GM12891 (cell line): Measurements from ENCODE around the gene ANKRD29.

Experiments used
- PAX5 ChIP-seq: IDR thresholded peaks from 2 replicates; pipeline ENCODE4 v1.6.1; 2011; ENCODE audit warnings: low read length, moderate library complexity, mild to moderate bottlenecking; ENCODE audit not compliant: insufficient read depth, severe bottlenecking
- POLR2A ChIP-seq: IDR thresholded peaks from 2 replicates; pipeline ENCODE4 v1.6.1; 2011; ENCODE audit warnings: low read depth, low read length, control low read depth
- POLR2AphosphoS5 ChIP-seq: IDR thresholded peaks from 2 replicates; pipeline ENCODE4 v1.6.1; 2011; ENCODE audit warnings: low read depth, low read length, control low read depth
- POU2F2 ChIP-seq: IDR thresholded peaks from 2 replicates; pipeline ENCODE4 v1.6.1; 2011; ENCODE audit warnings: low read depth, mild to moderate bottlenecking, control low read depth, low read length, moderate library complexity
- SPI1 ChIP-seq: IDR thresholded peaks from 2 replicates; pipeline ENCODE4 v1.6.1; 2011; ENCODE audit warnings: low read depth, low read length, control low read depth
- TAF1 ChIP-seq: IDR thresholded peaks from 2 replicates; pipeline ENCODE4 v1.6.1; 2011; ENCODE audit warnings: low read depth, low read length, control low read depth

- TF ChIP-seq POLR2AphosphoS5 = no peak
- TF ChIP-seq POLR2A = no peak
- TF ChIP-seq SPI1 = no peak
- no peak for TF ChIP-seq TAF1
- TF ChIP-seq POU2F2 = no peak
- TF ChIP-seq PAX5 = no peak
These were observed 48.2 kb upstream of the ANKRD29 start for GRCh38 chr18:23710946-23711345.
